ENCODE data around the gene ZFYVE28.

The ZFYVE28 gene

DNA sequence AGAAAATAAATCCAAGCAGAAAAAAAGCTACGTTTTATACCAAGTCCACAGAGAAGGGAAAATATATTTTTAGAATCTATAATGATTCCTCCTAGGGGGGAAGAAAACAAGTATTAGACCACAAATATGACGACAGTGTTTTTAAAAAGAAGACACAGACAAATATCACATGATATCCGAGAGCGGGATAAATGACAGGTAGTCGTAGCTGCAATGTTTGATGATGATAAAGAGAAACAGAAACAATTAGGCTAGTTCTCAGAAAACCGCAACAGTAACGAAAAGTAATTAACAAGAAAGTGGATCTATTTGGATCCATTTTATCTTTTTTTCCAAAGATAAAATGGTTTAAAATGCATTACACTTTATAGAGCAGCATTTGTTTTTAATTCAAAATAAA lies 177.4 kb downstream of the ZFYVE28 start:
- Histone ChIP-seq H3F3A (ENCODE audit: insufficient read depth) (no peaks in the 10 kb centered on the region), H3K79me2 (ENCODE audit: insufficient read depth, low read length) (peaks cover 47% of the 10 kb centered on the region), H3K4me3 (ENCODE audit: insufficient read depth, low read length, poor library complexity, severe bottlenecking) (peak overlapping the region; percentile 73), H3K9me2 (replicated peaks; ENCODE audit: insufficient read depth, low read length) (no peaks in the 10 kb centered on the region), H3K4me2 (ENCODE audit: low read depth, low read length, poor library complexity, severe bottlenecking) (peak overlapping the region; percentile 81), H3K27ac (ENCODE audit: low read depth, low read length) (peak overlapping the region; percentile 61), H4K20me1 (ENCODE audit: low read depth, low read length) (peaks cover 18% of the 10 kb centered on the region; the same call in 1 of the 2 replicates), H3K27me3 (ENCODE audit: low read length) (no peaks in the 10 kb centered on the region), H3K36me3 (ENCODE audit: low read length) (peaks cover 13% of the 10 kb centered on the region), H3K9ac (ENCODE audit: low read length) (peak overlapping the region; percentile 81), H2AFZ (ENCODE audit: low read depth, low read length, severe bottlenecking) (no peak overlapping the region), H3K9me3 (ENCODE audit: insufficient read depth, low read length) (no peaks in the 10 kb centered on the region)
- TF ChIP-seq EZH2phosphoT487 (conservative IDR thresholded peaks at IDR 0.05; ENCODE audit: low read length) = no peak
- TF ChIP-seq, protein P1, sequence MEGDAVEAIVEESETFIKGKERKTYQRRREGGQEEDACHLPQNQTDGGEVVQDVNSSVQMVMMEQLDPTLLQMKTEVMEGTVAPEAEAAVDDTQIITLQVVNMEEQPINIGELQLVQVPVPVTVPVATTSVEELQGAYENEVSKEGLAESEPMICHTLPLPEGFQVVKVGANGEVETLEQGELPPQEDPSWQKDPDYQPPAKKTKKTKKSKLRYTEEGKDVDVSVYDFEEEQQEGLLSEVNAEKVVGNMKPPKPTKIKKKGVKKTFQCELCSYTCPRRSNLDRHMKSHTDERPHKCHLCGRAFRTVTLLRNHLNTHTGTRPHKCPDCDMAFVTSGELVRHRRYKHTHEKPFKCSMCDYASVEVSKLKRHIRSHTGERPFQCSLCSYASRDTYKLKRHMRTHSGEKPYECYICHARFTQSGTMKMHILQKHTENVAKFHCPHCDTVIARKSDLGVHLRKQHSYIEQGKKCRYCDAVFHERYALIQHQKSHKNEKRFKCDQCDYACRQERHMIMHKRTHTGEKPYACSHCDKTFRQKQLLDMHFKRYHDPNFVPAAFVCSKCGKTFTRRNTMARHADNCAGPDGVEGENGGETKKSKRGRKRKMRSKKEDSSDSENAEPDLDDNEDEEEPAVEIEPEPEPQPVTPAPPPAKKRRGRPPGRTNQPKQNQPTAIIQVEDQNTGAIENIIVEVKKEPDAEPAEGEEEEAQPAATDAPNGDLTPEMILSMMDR (IDR thresholded peaks at IDR 0.05; ENCODE audit: insufficient read depth, low read length, poor library complexity, severe bottlenecking) = no peak

DNA sequence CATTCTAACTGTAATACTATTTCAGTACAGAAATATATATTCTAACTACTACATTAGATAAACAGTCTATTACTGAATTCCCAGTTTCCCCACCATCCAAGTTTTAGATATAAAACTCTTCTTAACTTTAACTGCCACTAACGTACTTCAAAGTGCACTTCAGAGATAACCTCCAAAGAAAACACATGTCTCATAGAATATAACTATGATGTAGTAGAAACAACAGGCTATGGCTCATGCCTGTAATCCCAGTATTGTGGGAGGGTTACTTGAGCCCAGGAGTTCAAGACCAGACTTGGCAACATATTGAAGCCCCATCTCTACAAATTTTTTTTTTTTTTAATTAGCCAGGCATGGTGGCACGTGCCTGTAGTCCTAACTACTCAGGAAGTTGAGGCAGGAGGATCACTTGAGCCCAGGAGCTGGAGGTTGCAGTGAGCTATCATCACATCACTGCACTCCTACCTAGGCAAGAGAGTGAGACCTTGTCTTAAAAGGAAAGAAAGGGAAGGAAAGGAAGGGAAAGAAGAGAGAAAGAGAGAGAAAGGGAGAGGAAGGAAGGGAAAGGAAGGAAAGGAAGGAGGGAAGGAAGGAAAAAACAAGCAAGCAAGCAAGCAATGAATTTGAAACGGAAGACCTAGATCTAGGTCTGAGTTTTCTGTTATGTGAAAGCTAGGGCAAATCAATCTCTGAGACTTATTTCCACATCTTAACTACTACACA lies 181.3 kb downstream of the ZFYVE28 start:
- TF ChIP-seq EZH2phosphoT487 (conservative IDR thresholded peaks at IDR 0.05; ENCODE audit: low read length) = no peak
- TF ChIP-seq, protein P1 (IDR thresholded peaks at IDR 0.05; ENCODE audit: insufficient read depth, low read length, poor library complexity, severe bottlenecking) = no peak
- H3K36me3 ChIP-seq (ENCODE audit: low read length) = peaks cover 28% of the 10 kb centered on the region

DNA sequence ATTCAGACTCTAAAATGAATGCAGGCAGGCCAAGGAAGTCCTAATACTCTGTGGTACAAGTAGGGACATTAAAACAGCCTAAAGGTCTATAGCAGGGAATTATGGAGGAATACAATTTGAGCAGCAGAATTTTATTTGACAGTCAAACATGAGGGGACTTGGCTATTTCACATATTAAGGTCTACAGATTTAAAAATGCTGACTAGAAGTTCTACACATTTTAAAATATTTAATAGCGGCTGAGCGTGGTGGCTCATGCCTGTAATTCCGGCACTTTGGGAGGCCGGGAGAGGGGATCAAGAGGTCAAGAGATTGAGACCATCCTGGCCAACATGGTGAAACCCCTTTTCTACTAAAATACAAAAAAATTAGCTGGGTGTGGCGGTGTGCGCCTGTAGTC lies 187.4 kb downstream of the ZFYVE28 start:
- Histone ChIP-seq H3K27me3 (ENCODE audit: low read length) (no peaks in the 10 kb centered on the region), H3K27ac (ENCODE audit: low read depth, low read length) (no peak overlapping the region), H4K20me1 (ENCODE audit: low read depth, low read length) (no peaks in the 10 kb centered on the region; the same call in none of the 2 replicates), H2AFZ (ENCODE audit: low read depth, low read length, severe bottlenecking) (no peak overlapping the region), H3K36me3 (ENCODE audit: low read length) (peaks cover 33% of the 10 kb centered on the region), H3K9ac (ENCODE audit: low read length) (no peak overlapping the region), H3K4me3 (ENCODE audit: insufficient read depth, low read length, poor library complexity, severe bottlenecking) (no peak overlapping the region), H3F3A (ENCODE audit: insufficient read depth) (peaks cover 9% of the 10 kb centered on the region; the same call in 1 of the 2 replicates), H3K9me2 (replicated peaks; ENCODE audit: insufficient read depth, low read length) (no peaks in the 10 kb centered on the region), H3K4me2 (ENCODE audit: low read depth, low read length, poor library complexity, severe bottlenecking) (no peak overlapping the region), H3K79me2 (ENCODE audit: insufficient read depth, low read length) (peaks cover 10% of the 10 kb centered on the region), H3K9me3 (ENCODE audit: insufficient read depth, low read length) (no peaks in the 10 kb centered on the region)
- no peak for TF ChIP-seq EZH2phosphoT487 (conservative IDR thresholded peaks at IDR 0.05; ENCODE audit: low read length)
- TF ChIP-seq, protein P1 (IDR thresholded peaks at IDR 0.05; ENCODE audit: insufficient read depth, low read length, poor library complexity, severe bottlenecking) = no peak

More for the DNA sequence above, 181.3 kb downstream of the ZFYVE28 start:
- Histone ChIP-seq H3K9me2 (replicated peaks; ENCODE audit: insufficient read depth, low read length) (no peaks in the 10 kb centered on the region), H4K20me1 (ENCODE audit: low read depth, low read length) (peaks cover 18% of the 10 kb centered on the region), H3K9me3 (ENCODE audit: insufficient read depth, low read length) (no peaks in the 10 kb centered on the region), H3F3A (ENCODE audit: insufficient read depth) (peaks cover 3% of the 10 kb centered on the region; the same call in 1 of the 2 replicates), H3K4me3 (ENCODE audit: insufficient read depth, low read length, poor library complexity, severe bottlenecking) (no peak overlapping the region), H3K9ac (ENCODE audit: low read length) (no peak overlapping the region), H3K79me2 (ENCODE audit: insufficient read depth, low read length) (peaks cover 57% of the 10 kb centered on the region), H3K27ac (ENCODE audit: low read depth, low read length) (no peak overlapping the region), H2AFZ (ENCODE audit: low read depth, low read length, severe bottlenecking) (no peak overlapping the region), H3K27me3 (ENCODE audit: low read length) (no peaks in the 10 kb centered on the region), H3K4me2 (ENCODE audit: low read depth, low read length, poor library complexity, severe bottlenecking) (peak overlapping the region; percentile 81)

Measured in SU-DHL-6 (cell line).